Measurements from ENCODE around the gene PAH.
A peak's percentile ranks its signal among the peaks of the same experiment; 100 is the strongest.

Gene PAH

GRCh38 chr12:102821149-102821548, 95.9 kb downstream of the PAH start:
- no peak for DNase-seq (ENCODE audit: low read depth)

DNA sequence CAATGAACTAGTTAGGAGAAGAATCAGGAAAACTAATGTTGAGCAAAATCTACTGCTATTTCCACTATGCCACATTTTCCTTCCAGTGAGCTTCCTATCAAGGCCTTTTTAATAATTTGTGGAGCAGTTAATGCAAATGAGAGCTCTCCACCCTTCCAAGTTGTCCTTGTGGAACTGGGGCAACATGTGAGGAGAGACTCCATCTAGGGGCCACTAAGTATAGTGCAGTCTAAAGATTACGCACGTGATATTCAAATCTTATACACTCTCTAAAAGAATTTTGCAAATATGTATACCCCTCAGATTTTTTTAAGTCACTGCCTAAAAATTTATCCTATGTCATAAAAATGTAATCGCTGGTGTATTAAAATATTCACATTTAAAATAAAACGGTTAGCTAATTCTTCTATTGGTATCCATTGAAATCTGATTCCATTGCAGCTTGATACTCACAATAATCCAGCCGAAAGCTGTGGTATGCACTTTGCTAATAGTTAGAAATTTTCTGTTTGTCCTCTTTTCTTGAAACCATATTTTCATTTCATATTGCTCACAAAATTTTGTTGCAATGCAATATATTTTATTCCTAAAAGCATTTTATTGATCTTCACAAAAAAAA, 100.1 kb downstream of the PAH start:
- peak; percentile 4 for DNase-seq (ENCODE audit: low read depth)

DNA sequence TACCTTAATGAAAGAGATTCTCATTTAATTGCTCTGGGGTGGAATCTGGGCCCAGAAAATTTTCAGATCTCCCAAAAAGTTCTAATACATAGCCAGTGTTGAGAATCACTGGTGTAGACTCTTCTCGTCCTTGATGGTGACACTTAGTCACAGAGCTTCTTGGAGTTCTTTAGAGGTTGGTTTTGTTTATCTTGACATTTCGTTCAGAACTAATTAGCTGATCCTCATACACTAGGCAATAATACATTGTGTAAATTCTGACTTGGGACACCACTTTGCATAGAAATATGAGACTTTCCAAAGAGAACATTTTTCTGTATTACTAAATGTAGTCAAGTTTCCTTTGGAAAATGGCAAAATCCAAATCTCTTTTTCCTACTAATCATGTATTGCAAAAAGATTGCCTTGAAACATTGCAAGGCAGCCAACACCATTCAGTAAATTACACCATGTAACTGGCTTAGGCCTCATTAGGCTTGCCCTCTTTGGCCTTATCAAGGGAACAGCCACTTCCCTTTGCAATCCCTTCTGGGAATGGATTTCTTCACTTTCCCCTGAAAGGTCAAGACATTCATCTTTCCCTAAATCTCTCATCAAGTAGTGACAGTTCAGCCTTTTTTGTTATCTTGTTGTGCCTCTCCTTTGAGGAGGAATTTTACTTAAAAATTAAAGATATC, 102.2 kb downstream of the PAH start:
- DNase-seq (ENCODE audit: low read depth), result no peak

- DNase-seq (ENCODE audit: low read depth), result no peak
Observed at GRCh38 chr12:102812344-102812743, 104.7 kb downstream of the PAH start.

DNA sequence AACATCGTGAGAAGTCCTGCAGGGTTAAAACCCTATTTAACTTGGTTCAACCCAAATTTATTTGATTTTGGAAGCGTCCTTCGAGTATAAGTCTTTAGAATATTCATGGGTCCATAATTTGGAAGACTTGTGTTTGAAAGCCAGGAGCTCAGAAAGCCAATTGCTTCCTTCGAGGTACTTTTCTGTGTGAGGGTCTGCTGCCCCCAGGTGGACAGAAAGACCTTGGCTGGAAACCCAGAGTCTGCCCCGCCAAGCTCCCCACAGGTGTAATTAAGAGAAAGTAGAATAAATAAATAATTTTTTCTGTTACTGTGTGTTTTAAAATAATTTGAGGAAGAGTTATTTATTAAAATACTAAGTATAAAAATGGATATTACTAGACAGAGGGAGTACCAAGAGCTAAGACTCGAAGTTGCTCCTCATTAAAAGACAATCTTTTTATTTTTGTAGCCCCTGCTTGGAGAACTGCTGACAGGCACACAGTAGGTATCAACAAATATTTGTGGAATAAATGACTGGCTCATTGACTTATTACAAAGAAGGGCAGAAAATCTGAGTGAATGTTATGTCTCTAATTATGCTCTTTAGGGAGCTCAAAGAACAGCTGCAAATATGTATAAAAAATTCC, 105.8 kb downstream of the PAH start:
- DNase-seq (ENCODE audit: low read depth), result no peak

- DNase-seq (ENCODE audit: low read depth), result no peak
Observed at GRCh38 chr12:102808412-102808811, 108.6 kb downstream of the PAH start.

- no peak for DNase-seq (ENCODE audit: low read depth)
Observed at GRCh38 chr12:102806592-102806991, 110.5 kb downstream of the PAH start.

GRCh38 chr12:102806110-102806509, 110.9 kb downstream of the PAH start:
- no peak for DNase-seq (ENCODE audit: low read depth)

DNA sequence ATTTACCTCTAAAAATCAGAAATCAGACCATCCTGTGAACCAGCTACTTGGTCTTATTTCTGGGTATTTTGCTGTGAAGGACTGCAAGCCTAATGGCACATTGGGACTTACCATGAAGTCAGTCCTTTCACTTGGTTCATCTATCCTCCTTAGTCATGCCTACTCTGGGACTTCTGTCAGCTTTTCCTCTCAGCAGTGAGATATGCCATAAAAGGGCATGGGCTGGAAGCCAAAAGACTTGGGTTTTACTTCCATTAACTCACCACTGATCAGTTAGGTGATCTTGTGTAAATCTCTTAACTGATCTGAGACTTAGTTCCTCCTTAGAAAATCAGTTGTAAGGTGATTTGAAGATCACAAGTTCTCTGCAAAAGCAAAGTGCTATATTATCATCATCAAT, 116.5 kb downstream of the PAH start:
- DNase-seq (ENCODE audit: low read depth), result no peak

- no peak for DNase-seq (ENCODE audit: low read depth)
Observed at GRCh38 chr12:102799229-102799628, 117.8 kb downstream of the PAH start.

GRCh38 chr12:102797528-102797927, 119.5 kb downstream of the PAH start:
- DNase-seq (ENCODE audit: low read depth), result no peak

DNA sequence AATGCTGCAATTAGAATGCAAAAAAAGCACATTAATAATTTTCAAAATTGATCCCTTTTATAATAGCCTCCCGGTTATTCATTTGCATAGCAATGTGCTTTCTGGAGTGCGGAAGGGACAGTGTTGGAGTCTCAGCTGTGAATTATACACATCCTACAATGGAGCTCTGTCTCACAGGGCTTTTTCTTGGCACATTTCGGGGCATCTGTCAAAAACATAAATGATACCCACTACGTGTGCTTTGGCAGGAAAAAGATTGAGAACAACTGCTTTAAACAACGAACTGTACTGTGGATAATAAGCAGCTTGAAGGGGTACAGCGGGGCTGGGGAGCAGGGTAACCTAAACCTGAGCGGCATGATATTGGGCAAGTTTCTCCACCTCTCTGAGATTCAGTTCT, 123.1 kb downstream of the PAH start:
- no peak for DNase-seq (ENCODE audit: low read depth)

Measured in HS-5 (cell line).